ENCODE results near the gene KLHL29. TPM values are rescaled to one million over a fixed set of nuclear protein-coding genes. Genes with fewer than 3 reads are reported as not detected.

KLHL29 gene
- total and polyA plus RNA-seq, 2 donors (not counting 3 experiments of a cell fraction or from before 2014, with no cell fraction given) = 4.6 to 12.7 TPM

- Histone ChIP-seq H3K79me2 (ENCODE audit: control insufficient read depth, insufficient read depth, low read length) (no peaks in the 10 kb centered on the region), H3K9me1 (replicated peaks; ENCODE audit: control insufficient read depth, extremely low read depth, insufficient read depth, low read length) (no peaks in the 10 kb centered on the region), H3K4me1 (ENCODE audit: control insufficient read depth, extremely low read depth, insufficient read depth, low read length) (no peaks in the 10 kb centered on the region), H2AFZ (ENCODE audit: low read depth, low read length) (no peak overlapping the region), H3K9me3 (replicated peaks; ENCODE audit: control insufficient read depth, insufficient read depth, low read length) (no peaks in the 10 kb centered on the region), H4K20me1 (replicated peaks; ENCODE audit: control insufficient read depth, extremely low read depth, insufficient read depth, low read length) (no peaks in the 10 kb centered on the region), H3K4me3 (replicated peaks in 1 of 3; ENCODE audit: insufficient read depth in 1 of 3, low read depth in 1 of 3, low read length in 3 of 3) (no peak overlapping the region), H3K4me2 (ENCODE audit: insufficient read depth, low read length) (no peak overlapping the region), H3K9ac (replicated peaks; ENCODE audit: extremely low read depth, insufficient read depth, low read length) (no peak overlapping the region), H3K27ac (ENCODE audit: insufficient read depth, low read depth, low read length) (no peak overlapping the region), H3K36me3 (ENCODE audit: control insufficient read depth in 2 of 2, extremely low read depth in 1 of 2, insufficient read depth in 2 of 2, low read length in 2 of 2) (peaks cover 0 to 8% of the 10 kb centered on the region in 2 experiments), H3K27me3 (ENCODE audit: control insufficient read depth in 2 of 2, insufficient read depth in 2 of 2, low read length in 2 of 2) (no peaks in the 10 kb centered on the region)
- no peak for TF ChIP-seq EZH2 (IDR thresholded peaks at IDR 0.05; ENCODE audit: borderline replicate concordance, low read depth, low read length, severe bottlenecking)
- dilution Hi-C loops (cut with MboI; ENCODE audit: extremely low pct_ligation_motif_present, low sequenced_read_pairs) = no loop called here
- DNase-seq (ENCODE audit: low read depth, low spot score) (no peak), FAIRE-seq (no peak)
- ChIA-PET CTCF (no interaction called here), POLR2A (no interaction called here)
- intact Hi-C loops (cut with micrococcal nuclease) = no loop called here
- BruUV-seq (replicated peaks) = no TSS peak
Observed at GRCh38 chr2:23703583-23704385, 318.8 kb downstream of the KLHL29 start.

- no peak overlapping the region for H2AFZ ChIP-seq (ENCODE audit: low read depth, low read length)
- no peaks in the 10 kb centered on the region for H3K27me3 ChIP-seq (ENCODE audit: control insufficient read depth in 2 of 2, insufficient read depth in 2 of 2, low read length in 2 of 2)
- no peak for DNase-seq (ENCODE audit: low read depth, low spot score)
- ChIA-PET CTCF (interaction anchor here (1.0 kb wide), 1 partner anchor 7 kb away, joined by 3 read pairs; no protein-coding TSS in a partner anchor), POLR2A (no interaction called here)
- H3K27ac ChIP-seq (ENCODE audit: insufficient read depth, low read depth, low read length) = no peak overlapping the region
- intact Hi-C loops (cut with micrococcal nuclease) = no loop called here
- no peak for FAIRE-seq
- TF ChIP-seq GATA2 (IDR thresholded peaks at IDR 0.05; ENCODE audit: insufficient read depth, insufficient read length, low read depth, low read length) (no peak), MAX (IDR thresholded peaks at IDR 0.05; ENCODE audit: insufficient read depth, insufficient read length) (no peak), FOS (IDR thresholded peaks at IDR 0.05; ENCODE audit: borderline replicate concordance, insufficient read depth, low read length) (no peak), MYC (IDR thresholded peaks at IDR 0.05; ENCODE audit: low read depth, low read length) (no peak), CTCF (IDR thresholded peaks at IDR 0.05; ENCODE audit: extremely low read depth in 1 of 2, insufficient read depth in 1 of 2, low read depth in 1 of 2, low read length in 2 of 2) (no peak), JUN (IDR thresholded peaks at IDR 0.05; ENCODE audit: borderline replicate concordance, insufficient read depth, insufficient read length, low read depth) (no peak), POLR2AphosphoS5 (IDR thresholded peaks at IDR 0.05; ENCODE audit: insufficient read depth, low read depth, low read length) (no peak), POLR2A (IDR thresholded peaks at IDR 0.05; ENCODE audit: low read depth, low read length) (no peak), EZH2 (IDR thresholded peaks at IDR 0.05; ENCODE audit: borderline replicate concordance, low read depth, low read length, severe bottlenecking) (no peak)
- no peaks in the 10 kb centered on the region for H3K79me2 ChIP-seq (ENCODE audit: control insufficient read depth, insufficient read depth, low read length)
- dilution Hi-C loops (cut with MboI; ENCODE audit: extremely low pct_ligation_motif_present, low sequenced_read_pairs) = no loop called here
- H3K36me3 ChIP-seq (ENCODE audit: control insufficient read depth in 2 of 2, extremely low read depth in 1 of 2, insufficient read depth in 2 of 2, low read length in 2 of 2) = peaks cover 0 to 8% of the 10 kb centered on the region in 2 experiments
- H3K9ac ChIP-seq (replicated peaks; ENCODE audit: extremely low read depth, insufficient read depth, low read length) = no peak overlapping the region
- H3K9me3 ChIP-seq (replicated peaks; ENCODE audit: control insufficient read depth, insufficient read depth, low read length) = no peaks in the 10 kb centered on the region
- BruUV-seq (replicated peaks) = no TSS peak
- no peaks in the 10 kb centered on the region for H4K20me1 ChIP-seq (replicated peaks; ENCODE audit: control insufficient read depth, extremely low read depth, insufficient read depth, low read length)
- H3K9me1 ChIP-seq (replicated peaks; ENCODE audit: control insufficient read depth, extremely low read depth, insufficient read depth, low read length) = no peaks in the 10 kb centered on the region
- H3K4me1 ChIP-seq (ENCODE audit: control insufficient read depth, extremely low read depth, insufficient read depth, low read length) = no peaks in the 10 kb centered on the region
- no peak overlapping the region for H3K4me2 ChIP-seq (ENCODE audit: insufficient read depth, low read length)
- H3K4me3 ChIP-seq (replicated peaks in 1 of 3; ENCODE audit: insufficient read depth in 1 of 3, low read depth in 1 of 3, low read length in 3 of 3) = no peak overlapping the region
Observed at GRCh38 chr2:23705771-23706612, 321.0 kb downstream of the KLHL29 start.

Measured in endothelial cell of umbilical vein (primary cell).